Activated CD8-positive, alpha-beta memory T cell treated with anti-CD3 and anti-CD28 coated beads, Interleukin-2, amount 50 U/mL, for 24 hours (primary cell): ENCODE measurements around the gene PLXNB1.

ENCODE experiments used
- DNase-seq: peaks from one replicate; pipeline ENCODE4 v3.0.0-alpha.2; 2020; ENCODE audit errors: extremely low read depth

The PLXNB1 gene

GRCh38 chr3:48417529-48418108 lies 12.3 kb downstream of the PLXNB1 start:
- no peak for DNase-seq

GRCh38 chr3:48416546-48416945 lies 13.3 kb downstream of the PLXNB1 start:
- DNase-seq: no peak

- no peak for DNase-seq
These were observed 13.8 kb downstream of the PLXNB1 start for GRCh38 chr3:48416091-48416505.

GRCh38 chr3:48415251-48415953 lies 14.5 kb downstream of the PLXNB1 start:
- no peak for DNase-seq

- no peak for DNase-seq
These were observed 15.3 kb downstream of the PLXNB1 start for GRCh38 chr3:48414376-48415250.

- no peak for DNase-seq
These were observed 16.3 kb downstream of the PLXNB1 start for GRCh38 chr3:48413611-48414010.

GRCh38 chr3:48413086-48413485 lies 16.8 kb downstream of the PLXNB1 start:
- no peak for DNase-seq

GRCh38 chr3:48412375-48413001 lies 17.4 kb downstream of the PLXNB1 start:
- no peak for DNase-seq

- DNase-seq: no peak
These were observed 18.1 kb downstream of the PLXNB1 start for GRCh38 chr3:48411606-48412374.

GRCh38 chr3:48411041-48411588 lies 18.8 kb downstream of the PLXNB1 start:
- DNase-seq: no peak

GRCh38 chr3:48410205-48411040 lies 19.5 kb downstream of the PLXNB1 start:
- DNase-seq: no peak

GRCh38 chr3:48409291-48410201 lies 20.3 kb downstream of the PLXNB1 start:
- no peak for DNase-seq

- no peak for DNase-seq
These were observed 21.0 kb downstream of the PLXNB1 start for GRCh38 chr3:48408823-48409281.

GRCh38 chr3:48407542-48408099 lies 22.3 kb downstream of the PLXNB1 start:
- no peak for DNase-seq

GRCh38 chr3:48406443-48407431 lies 23.1 kb downstream of the PLXNB1 start:
- no peak for DNase-seq

GRCh38 chr3:48405971-48406370 lies 23.9 kb downstream of the PLXNB1 start:
- DNase-seq: no peak

- DNase-seq: no peak
These were observed 24.5 kb downstream of the PLXNB1 start for GRCh38 chr3:48405343-48405881.
